Stomach (tissue), 9 donors: ENCODE data around the gene TBC1D3B. TPM values are rescaled to one million over a fixed set of nuclear protein-coding genes. Genes with fewer than 3 reads are reported as not detected.

Experiments used
- DNase-seq, 2 donors: peaks; one replicate each; pipeline versions ENCODE4 v3.0.0 to v3.0.0-alpha.2; 2013 to 2019
- H3K27ac ChIP-seq, 5 donors: fragments of 200-600 bp in 4 of 5; sonication (generic) in 4 of 5; one replicate each; pipeline ENCODE4 v1.5.1; 2013 to 2019; ENCODE audit warnings: mild to moderate bottlenecking in 1 of 5, moderate library complexity in 1 of 5
- H3K27me3 ChIP-seq, 3 donors: fragments of 200-600 bp; sonication (generic); one replicate each; pipeline ENCODE4 v1.5.1; 2017 to 2019; ENCODE audit warnings: mixed run types in 1 of 3
- H3K36me3 ChIP-seq, 4 donors: fragments of 200-600 bp; sonication (generic); 1 replicate in 3 of 4; 2 replicates in 1 of 4; pipeline ENCODE4 v1.5.1; 2016 to 2019
- H3K4me1 ChIP-seq, 4 donors: fragments of 200-600 bp; sonication (generic); one replicate each; pipeline ENCODE4 v1.5.1; 2016 to 2019
- H3K4me3 ChIP-seq, 4 donors: fragments of 200-600 bp; sonication (generic) in 3 of 4; one replicate each; pipeline ENCODE4 v1.5.1; 2016 to 2019; ENCODE audit warnings: mild to moderate bottlenecking in 1 of 4
- H3K9me3 ChIP-seq, 4 donors: fragments of 200-600 bp; sonication (generic); one replicate each; pipeline ENCODE4 v1.5.1; 2016 to 2019
- EP300 ChIP-seq: sonication (generic); formaldehyde crosslinking; IDR thresholded peaks from one replicate; pipeline ENCODE4 v1.6.1; 2017; ENCODE audit warnings: antibody characterized with exemption
- POLR2A ChIP-seq, 4 donors: fragments of 450-650 bp; IDR thresholded peaks; one replicate each; pipeline ENCODE4 v1.6.1; 2016; ENCODE audit warnings: antibody characterized with exemption in 4 of 4, control low read depth in 2 of 4, mild to moderate bottlenecking in 1 of 4, moderate library complexity in 1 of 4
- POLR2AphosphoS5 ChIP-seq, 3 donors: sonication (generic); formaldehyde crosslinking; IDR thresholded peaks; one replicate each; pipeline ENCODE4 v1.6.1; 2016; ENCODE audit warnings: antibody characterized with exemption in 3 of 3
- WGBS, 5 donors: extraction: QIAGEN DNeasy Blood & Tissue Kit in 3 of 5; methylation state at CpG; one replicate each; pipeline versions ENCODE4 v1.1.5 to v1.1.7; 2013 to 2018; 5-methylcytosine and 5-hydroxymethylcytosine counted together
- intact Hi-C: fragments of 100-400 bp; cut with DNase I; formaldehyde crosslinking; loops from one replicate; pipeline ENCODE4 v1.15.1; 2023; ENCODE audit warnings: low total_unique reads
- polyA plus RNA-seq, 3 donors: library from polyadenylated mRNA; stranded (reverse); fragments of 200-250 nt; gene quantifications; one replicate each; pipeline ENCODE4 v1.2.3, GENCODE V29; 2013
- total RNA-seq, 5 donors: library from RNA; depleted of rRNA; stranded (reverse); fragments of >200 nt; gene quantifications; one replicate each; pipeline versions ENCODE4 v1.1.0 to v1.2.3, GENCODE V29; 2014 to 2016
- TF ChIP-seq, protein P1 (sequence below), 7 experiments: fragments of 450-650 bp in 4 of 7; fragments of 200-600 bp in 3 of 7; sonication (generic) in 3 of 7; IDR thresholded peaks; one replicate each; pipeline ENCODE4 v1.5.1; 2016 to 2019; ENCODE audit warnings: antibody characterized with exemption in 7 of 7, control low read depth in 2 of 7, mild to moderate bottlenecking in 1 of 7
- donor health status: healthy with polysubstance abuse.
- donor health status: Bipolar disorder and iron deficiency.
- donor health status: healthy.

Gene TBC1D3B
- total and polyA plus RNA-seq, 8 donors, result 0.81 to 4.6 (median 1.6) TPM; not detected in 4

DNA sequence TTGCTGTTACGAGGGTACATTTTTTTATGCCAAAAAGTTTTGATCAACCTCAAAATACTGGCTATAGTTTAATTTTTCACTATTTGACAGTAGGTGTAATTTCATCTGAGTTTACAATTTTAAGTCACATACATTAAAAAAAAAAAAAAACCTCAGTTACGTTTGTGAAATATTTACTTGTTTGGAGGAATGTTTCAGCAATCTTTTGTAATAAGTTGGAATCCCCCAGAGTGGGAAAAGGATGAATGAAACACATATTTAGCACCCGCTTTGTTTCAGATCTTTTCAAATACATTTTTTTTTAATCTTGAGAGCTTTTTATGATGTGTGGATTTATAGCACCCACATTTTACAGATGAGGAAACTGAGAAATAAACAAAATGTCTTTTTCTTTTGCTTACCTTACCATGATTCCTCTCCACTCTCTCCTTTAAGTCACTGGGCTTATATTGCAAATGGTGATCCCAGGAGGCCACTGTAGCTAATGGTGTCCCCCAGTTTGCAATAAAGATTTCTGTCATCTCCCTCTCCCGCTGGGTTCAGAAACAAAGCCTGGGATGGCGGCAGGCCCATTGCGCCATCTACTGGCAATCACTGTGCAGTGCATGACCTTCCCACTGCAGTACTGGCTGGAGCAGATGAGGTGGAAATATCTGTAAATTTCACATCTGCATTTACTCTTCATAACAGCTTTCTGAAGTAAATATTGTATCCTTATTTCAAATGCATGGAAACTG is 27.7 kb downstream of the TBC1D3B start:
- WGBS, 5 donors, result 36 to 43% (median 40%) methylated on average over 6 of the region's 6 CpGs
- H3K4me3 ChIP-seq, result no peak overlapping the region
- TF ChIP-seq EP300, result no peak
- TF ChIP-seq, protein P1, sequence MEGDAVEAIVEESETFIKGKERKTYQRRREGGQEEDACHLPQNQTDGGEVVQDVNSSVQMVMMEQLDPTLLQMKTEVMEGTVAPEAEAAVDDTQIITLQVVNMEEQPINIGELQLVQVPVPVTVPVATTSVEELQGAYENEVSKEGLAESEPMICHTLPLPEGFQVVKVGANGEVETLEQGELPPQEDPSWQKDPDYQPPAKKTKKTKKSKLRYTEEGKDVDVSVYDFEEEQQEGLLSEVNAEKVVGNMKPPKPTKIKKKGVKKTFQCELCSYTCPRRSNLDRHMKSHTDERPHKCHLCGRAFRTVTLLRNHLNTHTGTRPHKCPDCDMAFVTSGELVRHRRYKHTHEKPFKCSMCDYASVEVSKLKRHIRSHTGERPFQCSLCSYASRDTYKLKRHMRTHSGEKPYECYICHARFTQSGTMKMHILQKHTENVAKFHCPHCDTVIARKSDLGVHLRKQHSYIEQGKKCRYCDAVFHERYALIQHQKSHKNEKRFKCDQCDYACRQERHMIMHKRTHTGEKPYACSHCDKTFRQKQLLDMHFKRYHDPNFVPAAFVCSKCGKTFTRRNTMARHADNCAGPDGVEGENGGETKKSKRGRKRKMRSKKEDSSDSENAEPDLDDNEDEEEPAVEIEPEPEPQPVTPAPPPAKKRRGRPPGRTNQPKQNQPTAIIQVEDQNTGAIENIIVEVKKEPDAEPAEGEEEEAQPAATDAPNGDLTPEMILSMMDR (IDR thresholded peaks at IDR 0.05), result peak in 6 of 7 experiments; percentile 12 to 98 (median 94)
- no peaks in the 10 kb centered on the region for H3K36me3 ChIP-seq
- DNase-seq, result peak; percentile 70 to 86
- peaks cover 0 to 42% (median 5%) of the 10 kb centered on the region in 3 donors for H3K27me3 ChIP-seq
- peaks cover 0 to 12% (median 3%) of the 10 kb centered on the region in 4 donors for H3K4me1 ChIP-seq
- H3K27ac ChIP-seq, result no peak overlapping the region
- H3K9me3 ChIP-seq, result no peaks in the 10 kb centered on the region
- intact Hi-C loops, result loop anchor here (10.0 kb wide), 1 partner anchor 174 kb away; no protein-coding TSS in a partner anchor

DNA sequence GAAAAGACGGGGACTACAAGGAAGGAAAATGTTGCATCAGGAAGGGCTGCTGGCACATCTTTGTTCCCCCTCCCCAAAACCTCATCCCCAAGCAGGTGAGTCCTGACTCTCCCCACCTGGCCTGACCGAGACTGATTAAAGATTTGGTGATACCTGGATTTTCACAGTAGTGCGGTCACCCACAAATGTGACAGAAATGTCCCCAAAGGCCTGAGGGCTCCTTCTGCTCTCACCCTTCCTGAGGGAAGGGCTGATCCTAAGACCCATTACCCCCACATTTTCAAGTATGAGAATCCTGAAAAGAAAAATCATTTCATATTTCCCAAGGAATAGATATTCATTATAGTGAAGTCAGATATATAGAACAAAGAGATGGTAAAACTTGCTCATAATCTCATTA is 28.8 kb downstream of the TBC1D3B start:
- H3K36me3 ChIP-seq, result no peaks in the 10 kb centered on the region
- 59 to 90% (median 84%) methylated on average over 3 of the region's 3 CpGs for whole genome bisulfite sequencing, 5 donors
- intact Hi-C loops, result loop anchor here (10.0 kb wide), 1 partner anchor 173 kb away; no protein-coding TSS in a partner anchor
- no peak for DNase-seq
- peaks cover 0 to 31% (median 5%) of the 10 kb centered on the region in 3 donors for H3K27me3 ChIP-seq
- no peak overlapping the region for H3K27ac ChIP-seq
- H3K9me3 ChIP-seq, result no peaks in the 10 kb centered on the region
- no peak for TF ChIP-seq POLR2A (IDR thresholded peaks at IDR 0.05)
- no peak for TF ChIP-seq POLR2AphosphoS5 (IDR thresholded peaks at IDR 0.05)
- TF ChIP-seq EP300, result no peak
- H3K4me1 ChIP-seq, result peaks cover 0 to 12% (median 3%) of the 10 kb centered on the region in 4 donors
- no peak overlapping the region for H3K4me3 ChIP-seq

DNA sequence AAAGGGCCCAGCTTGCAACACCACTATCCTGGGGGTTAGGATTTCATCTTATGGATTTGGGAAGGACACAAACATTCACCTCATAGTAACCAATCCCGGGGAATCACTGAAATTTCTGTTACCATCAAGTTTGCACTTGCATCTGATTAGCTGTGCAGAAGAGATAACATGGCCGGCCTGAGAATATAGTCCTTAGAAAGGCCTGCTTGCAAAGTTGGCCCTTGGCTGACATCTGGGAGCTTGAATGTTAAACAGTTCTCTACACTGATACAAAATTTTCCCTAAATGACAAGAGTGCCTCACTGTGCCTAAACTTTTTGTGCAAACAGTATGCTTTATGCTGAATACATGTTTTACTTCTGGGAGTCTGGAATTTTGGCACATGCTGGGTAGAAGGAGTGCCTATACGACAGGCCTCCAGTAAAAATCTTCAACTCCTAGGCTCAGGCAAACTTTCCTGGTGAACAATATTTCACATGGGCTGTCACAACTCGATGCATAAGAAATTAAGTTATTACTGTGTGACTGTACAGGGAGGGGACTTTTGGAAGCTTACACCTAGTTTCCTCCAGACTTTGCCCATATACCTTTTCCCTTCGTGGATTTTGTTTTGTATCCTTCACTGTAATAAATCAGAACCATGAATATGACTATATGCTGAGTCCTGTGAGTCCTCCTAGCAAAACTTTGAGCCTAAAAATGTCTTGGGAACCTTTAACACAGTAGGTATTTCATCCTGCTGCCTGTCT is 31.3 kb downstream of the TBC1D3B start:
- Histone ChIP-seq H3K36me3 (no peaks in the 10 kb centered on the region), H3K4me3 (no peak overlapping the region), H3K27me3 (peaks cover 0 to 29% (median 5%) of the 10 kb centered on the region in 3 donors), H3K27ac (no peak overlapping the region), H3K9me3 (no peaks in the 10 kb centered on the region), H3K4me1 (peaks cover 0 to 12% (median 3%) of the 10 kb centered on the region in 4 donors)
- 57 to 78% (median 70%) methylated on average over 5 of the region's 5 CpGs for whole genome bisulfite sequencing, 5 donors
- intact Hi-C loops, result loop anchor here (10.0 kb wide), 1 partner anchor 170 kb away; no protein-coding TSS in a partner anchor
- no peak for DNase-seq
- TF ChIP-seq, protein P1 (IDR thresholded peaks at IDR 0.05), result no peak
- no peak for TF ChIP-seq POLR2AphosphoS5 (IDR thresholded peaks at IDR 0.05)
- no peak for TF ChIP-seq EP300
- TF ChIP-seq POLR2A (IDR thresholded peaks at IDR 0.05), result no peak

DNA sequence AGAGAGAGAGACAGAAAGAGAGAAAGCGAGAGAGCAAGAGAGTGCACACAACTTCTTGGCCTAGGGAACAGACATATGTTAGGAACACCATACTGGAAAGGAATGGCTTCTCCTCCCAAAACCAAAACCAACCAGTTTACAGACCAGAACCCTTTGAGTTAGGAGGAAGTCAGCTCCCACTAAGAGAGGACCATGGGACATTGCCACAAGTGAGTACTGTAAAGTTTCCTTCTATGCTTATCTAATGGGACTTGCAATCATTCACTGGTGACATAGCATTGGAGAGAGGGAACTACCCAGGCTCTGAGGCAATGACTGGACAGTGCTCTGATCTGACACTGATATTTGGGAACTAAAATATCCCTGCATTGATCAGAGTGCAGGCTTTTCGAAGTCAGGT is 32.4 kb downstream of the TBC1D3B start:
- Histone ChIP-seq H3K9me3 (no peaks in the 10 kb centered on the region), H3K27me3 (peaks cover 0 to 21% (median 0%) of the 10 kb centered on the region in 3 donors), H3K4me1 (peaks cover 0 to 3% (median under 1%) of the 10 kb centered on the region in 4 donors), H3K36me3 (no peaks in the 10 kb centered on the region), H3K4me3 (no peak overlapping the region), H3K27ac (no peak overlapping the region)
- DNase-seq, result no peak
- no peak for TF ChIP-seq EP300
- no peak for TF ChIP-seq POLR2A (IDR thresholded peaks at IDR 0.05)
- no peak for TF ChIP-seq POLR2AphosphoS5 (IDR thresholded peaks at IDR 0.05)
- TF ChIP-seq, protein P1 (IDR thresholded peaks at IDR 0.05), result no peak
- intact Hi-C loops, result loop anchor here (10.0 kb wide), 1 partner anchor 169 kb away; no protein-coding TSS in a partner anchor
- WGBS, 5 donors, result 91 to 98% (median 95%) methylated on average over 2 of the region's 2 CpGs
